NCI-H187 treated with DMSO at 0.1 percent for 48 hours (cell line): Measurements from ENCODE around the gene NTF3.
"Not testable (repeated sequence)": the region's sequence is repeated elsewhere in the genome, so short reads cannot be mapped to it uniquely, and the experiment has no call there.

ENCODE experiments used
- DNase-seq: peaks from one replicate; lab custom pipeline; 2025; lab: John Stamatoyannopoulos, UW

NTF3 gene

GRCh38 chr12:5534426-5535199, 102.7 kb downstream of the NTF3 start:
- DNase-seq, result no peak

DNA sequence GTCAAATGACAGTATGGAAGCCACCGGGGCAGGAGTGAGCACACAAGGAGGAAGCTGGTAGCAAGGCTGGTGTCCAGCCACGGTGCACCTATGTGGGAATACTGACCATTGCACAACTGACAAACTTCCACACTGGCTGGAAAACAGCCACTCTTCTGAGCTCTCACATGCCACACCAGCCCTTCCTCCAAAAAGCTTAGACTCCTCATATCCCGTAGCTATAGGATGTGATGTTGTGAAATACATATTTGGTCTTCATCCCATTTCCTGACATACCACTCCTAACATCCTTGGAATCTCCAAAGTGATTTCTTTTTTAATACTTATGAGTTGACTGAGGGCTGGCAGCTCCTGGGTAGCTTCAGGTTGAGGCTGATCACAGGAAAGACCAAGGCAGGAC, 103.6 kb downstream of the NTF3 start:
- DNase-seq, result no peak

DNA sequence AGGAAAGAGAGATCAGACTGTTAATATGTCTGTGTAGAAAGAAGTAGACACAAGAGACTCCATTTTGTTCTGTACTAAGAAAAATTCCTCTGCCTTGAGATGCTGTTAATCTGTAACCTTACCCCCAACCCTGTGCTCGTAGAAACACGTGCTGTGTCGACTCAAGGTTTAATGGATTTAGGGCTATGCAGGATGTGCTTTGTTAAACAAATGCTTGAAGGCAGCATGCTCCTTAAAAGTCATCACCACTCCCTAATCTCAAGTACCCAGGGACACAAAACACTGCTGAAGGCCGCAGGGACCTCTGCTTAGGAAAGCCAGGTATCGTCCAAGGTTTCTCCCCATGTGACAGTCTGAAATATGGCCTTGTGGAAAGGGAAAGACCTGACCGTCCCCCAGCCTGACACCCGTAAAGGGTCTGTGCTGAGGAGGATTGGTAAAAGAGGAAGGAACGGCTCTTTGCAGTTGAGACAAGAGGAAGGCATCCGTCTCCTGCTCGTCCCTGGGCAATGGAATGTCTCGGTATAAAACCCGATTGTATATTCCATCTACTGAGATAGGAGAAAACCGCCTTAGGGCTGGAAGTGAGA, 105.2 kb downstream of the NTF3 start:
- not testable (repeated sequence) for DNase-seq

DNA sequence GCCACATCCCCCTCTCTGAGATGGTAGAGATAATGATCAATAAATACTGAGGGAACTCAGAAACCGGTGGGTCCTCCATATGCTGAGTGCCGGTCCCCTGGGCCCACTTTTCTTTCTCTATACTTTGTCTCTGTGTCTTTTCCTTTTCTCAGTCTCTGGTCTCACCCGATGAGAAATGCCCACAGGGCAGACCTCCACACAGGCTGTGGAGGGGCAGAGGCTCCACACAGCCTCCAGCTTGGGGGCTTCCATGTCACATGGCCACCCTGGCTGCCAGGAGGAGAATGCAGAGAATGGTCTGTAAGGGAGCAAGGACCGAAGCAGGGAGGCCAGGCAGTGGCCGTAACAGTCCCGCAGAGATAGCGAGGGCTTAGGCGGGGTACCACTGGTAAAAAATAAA, 105.9 kb downstream of the NTF3 start:
- no peak for DNase-seq
